ENCODE results near the gene EMC9.

The EMC9 gene

GRCh38 chr14:24138396-24139271 is 2.8 kb downstream of the EMC9 start:
- H3K9me3 ChIP-seq (ENCODE audit: control insufficient read depth, low read length), result no peaks in the 10 kb centered on the region
- no peak overlapping the region for H3K4me3 ChIP-seq (ENCODE audit: low read depth, low read length)
- no peaks in the 10 kb centered on the region for H3K27me3 ChIP-seq (ENCODE audit: control insufficient read depth, insufficient read depth, low read length)
- no peak overlapping the region for H3K4me2 ChIP-seq (ENCODE audit: low read length)
- H2AFZ ChIP-seq, result no peak overlapping the region
- TF ChIP-seq CTCF (IDR thresholded peaks at IDR 0.05), result no peak
- no peak overlapping the region for H3K9ac ChIP-seq
- H3K36me3 ChIP-seq (ENCODE audit: control insufficient read depth, insufficient read depth, low read length), result no peaks in the 10 kb centered on the region
- peaks cover 4% of the 10 kb centered on the region for H3K79me2 ChIP-seq
- peaks cover 8% of the 10 kb centered on the region for H3K4me1 ChIP-seq
- no peak overlapping the region for H3K27ac ChIP-seq

DNA sequence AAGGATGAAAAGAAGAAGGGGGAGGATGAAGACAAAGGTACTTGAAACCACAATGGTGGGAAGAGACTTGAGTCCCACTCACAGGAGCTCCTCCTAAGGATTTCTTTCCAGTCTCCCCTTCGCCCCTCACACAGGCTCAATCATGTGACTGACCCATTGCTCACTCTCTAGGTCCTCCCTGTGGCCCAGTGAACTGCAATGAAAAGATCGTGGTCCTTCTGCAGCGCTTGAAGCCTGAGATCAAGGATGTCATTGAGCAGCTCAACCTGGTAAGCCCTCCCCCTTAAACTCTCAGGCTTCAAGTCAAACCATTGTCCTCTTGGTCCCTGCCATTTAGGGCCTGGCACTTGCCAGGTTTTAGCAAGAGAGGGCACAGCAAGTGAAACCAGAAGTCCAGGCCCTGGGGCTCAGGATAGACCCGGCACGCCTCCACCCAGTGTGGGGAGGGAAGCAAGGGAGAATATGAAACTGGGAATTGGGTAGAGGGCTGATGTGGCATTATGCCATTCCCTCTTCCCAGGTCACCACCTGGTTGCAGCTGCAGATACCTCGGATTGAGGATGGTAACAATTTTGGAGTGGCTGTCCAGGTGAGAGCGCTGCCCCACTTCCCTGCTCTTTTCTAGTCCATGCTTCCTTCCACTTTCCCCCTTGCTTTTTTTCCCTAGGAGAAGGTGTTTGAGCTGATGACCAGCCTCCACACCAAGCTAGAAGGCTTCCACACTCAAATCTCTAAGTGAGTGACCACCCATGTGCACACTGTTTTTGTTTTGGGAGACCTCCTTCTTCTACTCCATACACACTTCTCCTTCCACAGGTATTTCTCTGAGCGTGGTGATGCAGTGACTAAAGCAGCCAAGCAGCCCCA is 3.6 kb downstream of the EMC9 start:
- Histone ChIP-seq H3K4me3 (ENCODE audit: low read depth, low read length) (no peak overlapping the region), H2AFZ (no peak overlapping the region), H3K27ac (no peak overlapping the region), H3K36me3 (ENCODE audit: control insufficient read depth, insufficient read depth, low read length) (no peaks in the 10 kb centered on the region), H3K79me2 (peaks cover 4% of the 10 kb centered on the region), H3K9me3 (ENCODE audit: control insufficient read depth, low read length) (no peaks in the 10 kb centered on the region), H3K27me3 (ENCODE audit: control insufficient read depth, insufficient read depth, low read length) (no peaks in the 10 kb centered on the region), H3K4me1 (peaks cover 8% of the 10 kb centered on the region), H3K4me2 (ENCODE audit: low read length) (no peak overlapping the region), H3K9ac (no peak overlapping the region)
- no peak for TF ChIP-seq CTCF (IDR thresholded peaks at IDR 0.05)

- no peak for TF ChIP-seq CTCF (IDR thresholded peaks at IDR 0.05)
- H3K79me2 ChIP-seq, result peaks cover 4% of the 10 kb centered on the region
- peak overlapping the region; percentile 68 for H3K4me3 ChIP-seq (ENCODE audit: low read depth, low read length)
- H3K36me3 ChIP-seq (ENCODE audit: control insufficient read depth, insufficient read depth, low read length), result no peaks in the 10 kb centered on the region
- H3K9ac ChIP-seq, result peak overlapping the region; percentile 74
- H2AFZ ChIP-seq, result peak overlapping the region; percentile 89
- peaks cover 8% of the 10 kb centered on the region for H3K4me1 ChIP-seq
- H3K27me3 ChIP-seq (ENCODE audit: control insufficient read depth, insufficient read depth, low read length), result no peaks in the 10 kb centered on the region
- H3K4me2 ChIP-seq (ENCODE audit: low read length), result peak overlapping the region; percentile 56
- no peaks in the 10 kb centered on the region for H3K9me3 ChIP-seq (ENCODE audit: control insufficient read depth, low read length)
- H3K27ac ChIP-seq, result peak overlapping the region; percentile 76
These were observed 4.5 kb downstream of the EMC9 start for GRCh38 chr14:24136684-24137528.

GRCh38 chr14:24135834-24136683 is 5.3 kb downstream of the EMC9 start, which contains the start of gene PSME1:
TSS of gene PSME1 (plus strand) at chr14:24136194. CDS start at chr14:24136263, 69 bp downstream.
- Histone ChIP-seq H3K9me3 (ENCODE audit: control insufficient read depth, low read length) (no peaks in the 10 kb centered on the region), H3K27ac (peak within 1 kb of the TSS; percentile 76), H3K4me2 (ENCODE audit: low read length) (peak within 1 kb of the TSS; percentile 76), H3K9ac (peak within 1 kb of the TSS; percentile 74), H3K4me3 (ENCODE audit: low read depth, low read length) (peak within 1 kb of the TSS; percentile 68), H3K27me3 (ENCODE audit: control insufficient read depth, insufficient read depth, low read length) (no peaks in the 10 kb centered on the region), H3K4me1 (peaks cover 8% of the 10 kb centered on the region), H3K79me2 (peaks cover 4% of the 10 kb centered on the region), H3K36me3 (ENCODE audit: control insufficient read depth, insufficient read depth, low read length) (no peaks in the 10 kb centered on the region), H2AFZ (peak within 1 kb of the TSS; percentile 89)
- TF ChIP-seq CTCF (IDR thresholded peaks at IDR 0.05), result no peak
